Calu3 (cell line): ENCODE data around the gene ANK2. TPM values are rescaled to one million over a fixed set of nuclear protein-coding genes. Genes with fewer than 3 reads are reported as not detected.

Experiments used
- BruUV-seq: library from RNA; stranded (reverse); fragments of 400-500 nt; replicated peaks from 2 replicates; lab custom pipeline; 2021; lab: Mats Ljungman, UMichigan
- CTCF ChIA-PET: fragments of 300-600 bp; sonication (Branson Sonifier 250); formaldehyde crosslinking; loops from one replicate; lab custom pipeline; 2022; ENCODE audit warnings: antibody characterized with exemption; lab: Charles Lee
- DNase-seq: peaks from one replicate; pipeline ENCODE4 v3.0.0; 2022
- H3K27ac Mint-ChIP-seq: one replicate; pipeline ENCODE4 v1.8.0; 2022; ENCODE audit warnings: mixed read lengths; ENCODE audit not compliant: unreplicated experiment
- H3K27me3 Mint-ChIP-seq: one replicate; pipeline ENCODE4 v1.8.0; 2022; ENCODE audit warnings: mixed read lengths; ENCODE audit not compliant: unreplicated experiment
- H3K36me3 Mint-ChIP-seq: one replicate; pipeline ENCODE4 v1.8.0; 2022; ENCODE audit warnings: mild to moderate bottlenecking, moderate library complexity, mixed read lengths; ENCODE audit not compliant: insufficient read depth, unreplicated experiment
- H3K4me1 Mint-ChIP-seq: one replicate; pipeline ENCODE4 v1.8.0; 2022; ENCODE audit warnings: mild to moderate bottlenecking, low read depth, mixed read lengths; ENCODE audit not compliant: unreplicated experiment
- H3K4me3 Mint-ChIP-seq: one replicate; pipeline ENCODE4 v1.8.0; 2022; ENCODE audit warnings: mild to moderate bottlenecking, low read depth, moderate library complexity, mixed read lengths; ENCODE audit not compliant: unreplicated experiment
- H3K9me3 Mint-ChIP-seq: one replicate; pipeline ENCODE4 v1.8.0; 2022; ENCODE audit warnings: low read depth, mixed read lengths; ENCODE audit not compliant: unreplicated experiment
- CTCF ChIP-seq: fragments of 200-600 bp; IDR thresholded peaks from one replicate; pipeline ENCODE4 v1.8.0; 2022; ENCODE audit warnings: antibody characterized with exemption; ENCODE audit not compliant: unreplicated experiment
- intact Hi-C: fragments of 100-400 bp; cut with micrococcal nuclease; formaldehyde crosslinking; loops from one replicate; pipeline ENCODE4 v1.10.0; 2022; ENCODE audit not compliant: unreplicated experiment
- total RNA-seq: library from RNA; stranded (reverse); gene quantifications from 2 replicates; pipeline ENCODE4 v1.2.3, GENCODE V29; 2022

Gene ANK2
- total RNA-seq, 1 experiment from 2014 or later = 4.1 TPM

GRCh38 chr4:113289766-113290165, 240.3 kb downstream of the ANK2 start:
- DNase-seq = no peak
- Mint-ChIP-seq H3K27ac (no peak overlapping the region), H3K9me3 (no peaks in the 10 kb centered on the region), H3K27me3 (no peaks in the 10 kb centered on the region), H3K4me3 (no peak overlapping the region), H3K4me1 (peaks cover 8% of the 10 kb centered on the region), H3K36me3 (no peaks in the 10 kb centered on the region)
- no TSS peak for BruUV-seq
- intact Hi-C loops = no loop called here
- CTCF ChIA-PET = no interaction called here
- no peak for TF ChIP-seq CTCF

DNA sequence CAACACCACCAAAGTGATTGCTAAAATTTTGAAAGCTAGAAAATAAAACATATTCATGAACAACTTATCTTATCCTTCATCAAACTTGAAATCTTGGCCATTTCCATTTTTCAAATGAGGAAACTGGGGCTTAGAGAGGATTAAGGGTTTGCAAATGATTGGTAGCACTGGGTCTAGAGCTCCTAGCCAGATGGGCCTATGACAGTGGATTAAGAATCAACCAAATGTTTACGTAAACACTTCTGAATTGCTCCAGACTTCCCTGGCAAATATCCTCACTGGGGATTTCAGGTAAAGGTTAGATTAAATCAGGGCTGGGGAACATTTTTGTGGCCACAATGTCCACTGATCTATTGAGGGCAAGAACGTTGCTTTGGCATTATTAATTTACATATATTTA, 241.2 kb downstream of the ANK2 start:
- intact Hi-C loops = no loop called here
- H3K4me3 Mint-ChIP-seq = no peak overlapping the region
- CTCF ChIA-PET = no interaction called here

GRCh38 chr4:113292371-113293042, 243.1 kb downstream of the ANK2 start:
- no TSS peak for BruUV-seq
- intact Hi-C loops = no loop called here
- Mint-ChIP-seq H3K36me3 (no peaks in the 10 kb centered on the region), H3K4me3 (no peak overlapping the region), H3K27ac (no peak overlapping the region), H3K27me3 (no peaks in the 10 kb centered on the region), H3K4me1 (peaks cover 8% of the 10 kb centered on the region), H3K9me3 (no peaks in the 10 kb centered on the region)
- TF ChIP-seq CTCF = no peak
- DNase-seq = no peak
- CTCF ChIA-PET = no interaction called here

More for the DNA sequence above, 241.2 kb downstream of the ANK2 start:
- H3K36me3 Mint-ChIP-seq = no peaks in the 10 kb centered on the region
- no peaks in the 10 kb centered on the region for H3K27me3 Mint-ChIP-seq
- peaks cover 8% of the 10 kb centered on the region for H3K4me1 Mint-ChIP-seq
- H3K27ac Mint-ChIP-seq = no peak overlapping the region
- no peaks in the 10 kb centered on the region for H3K9me3 Mint-ChIP-seq
- no TSS peak for BruUV-seq
- TF ChIP-seq CTCF = no peak
- DNase-seq = no peak

DNA sequence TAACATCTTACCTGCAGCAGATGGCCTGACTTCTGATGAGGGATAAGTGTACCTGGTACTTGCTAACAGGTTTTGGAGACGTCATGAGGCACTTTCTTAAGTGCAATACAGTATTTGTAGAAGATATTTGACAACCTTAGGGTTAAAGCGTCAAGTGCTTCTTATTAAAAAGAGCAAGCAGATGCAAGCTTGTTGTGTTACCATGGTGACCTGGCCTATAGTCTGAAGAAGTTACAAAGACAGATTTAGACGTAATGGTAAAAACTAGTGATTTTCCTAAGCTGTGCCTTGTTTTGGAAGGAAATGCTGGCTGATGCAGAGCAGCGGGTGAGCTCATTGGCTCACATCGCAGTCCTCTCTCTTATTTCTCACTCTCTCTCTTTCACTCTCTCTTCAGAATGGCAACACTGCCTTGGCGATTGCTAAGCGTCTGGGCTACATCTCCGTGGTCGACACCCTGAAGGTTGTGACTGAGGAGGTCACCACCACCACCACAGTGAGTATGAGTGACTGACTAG, 243.6 kb downstream of the ANK2 start:
- DNase-seq = no peak
- Mint-ChIP-seq H3K27me3 (no peaks in the 10 kb centered on the region), H3K36me3 (no peaks in the 10 kb centered on the region), H3K4me3 (no peak overlapping the region), H3K9me3 (no peaks in the 10 kb centered on the region), H3K27ac (no peak overlapping the region), H3K4me1 (peaks cover 8% of the 10 kb centered on the region)
- intact Hi-C loops = no loop called here
- no TSS peak for BruUV-seq
- CTCF ChIA-PET = no interaction called here
- TF ChIP-seq CTCF = no peak
